ENCODE measurements around the gene GPR89B. TPM values are rescaled to one million over a fixed set of nuclear protein-coding genes. Genes with fewer than 3 reads are reported as not detected.
"Not testable (repeated sequence)": the region's sequence is repeated elsewhere in the genome, so short reads cannot be mapped to it uniquely, and the experiment has no call there.

GPR89B gene
- total and polyA plus RNA-seq, 2 donors (not counting 1 experiment from before 2014, with no cell fraction given), result 19.0 to 21.7 TPM

GRCh38 chr1:147966657-147967056, 38.4 kb downstream of the GPR89B start:
- not testable (repeated sequence) for H3K27me3 ChIP-seq (ENCODE audit: control insufficient read depth, insufficient read depth, low read length); H3K9ac ChIP-seq (ENCODE audit: insufficient read depth, low read length); H4K20me1 ChIP-seq (ENCODE audit: control insufficient read depth, extremely low read depth, insufficient read depth, low read length); H3K4me1 ChIP-seq (ENCODE audit: control insufficient read depth, extremely low read depth, insufficient read depth, low read length); H3K9me3 ChIP-seq (ENCODE audit: control insufficient read depth, insufficient read depth, low read depth, low read length); H3K36me3 ChIP-seq (ENCODE audit: control insufficient read depth, insufficient read depth, low read length); H3K4me2 ChIP-seq (ENCODE audit: extremely low read depth, insufficient read depth, low read length); H3K4me3 ChIP-seq (replicated peaks in 1 of 4; ENCODE audit: control extremely low read depth in 1 of 4, insufficient read depth in 1 of 4, low read depth in 3 of 4, low read length in 4 of 4); H2AFZ ChIP-seq (ENCODE audit: low read length); DNase-seq (ENCODE audit: low read depth in 2 of 2); H3K79me2 ChIP-seq (ENCODE audit: control insufficient read depth, insufficient read depth, low read length); H3K27ac ChIP-seq (ENCODE audit: insufficient read depth, low read length)

GRCh38 chr1:147978896-147979651, 50.9 kb downstream of the GPR89B start:
- not testable (repeated sequence) for DNase-seq (ENCODE audit: low read depth in 2 of 2); H3K36me3 ChIP-seq (ENCODE audit: control insufficient read depth, insufficient read depth, low read length); H3K4me2 ChIP-seq (ENCODE audit: extremely low read depth, insufficient read depth, low read length); H3K79me2 ChIP-seq (ENCODE audit: control insufficient read depth, insufficient read depth, low read length); H4K20me1 ChIP-seq (ENCODE audit: control insufficient read depth, extremely low read depth, insufficient read depth, low read length); H3K4me3 ChIP-seq (replicated peaks in 1 of 4; ENCODE audit: control extremely low read depth in 1 of 4, insufficient read depth in 1 of 4, low read depth in 3 of 4, low read length in 4 of 4); H3K9ac ChIP-seq (ENCODE audit: insufficient read depth, low read length); H2AFZ ChIP-seq (ENCODE audit: low read length); H3K27ac ChIP-seq (ENCODE audit: insufficient read depth, low read length); H3K4me1 ChIP-seq (ENCODE audit: control insufficient read depth, extremely low read depth, insufficient read depth, low read length); H3K27me3 ChIP-seq (ENCODE audit: control insufficient read depth, insufficient read depth, low read length); H3K9me3 ChIP-seq (ENCODE audit: control insufficient read depth, insufficient read depth, low read depth, low read length)

GRCh38 chr1:147985374-147985773, 57.2 kb downstream of the GPR89B start:
- H2AFZ ChIP-seq (ENCODE audit: low read length), result not testable (repeated sequence)

GRCh38 chr1:147987893-147988292, 59.7 kb downstream of the GPR89B start:
- H3K9me3 ChIP-seq (ENCODE audit: control insufficient read depth, insufficient read depth, low read depth, low read length); H3K79me2 ChIP-seq (ENCODE audit: control insufficient read depth, insufficient read depth, low read length); H3K9ac ChIP-seq (ENCODE audit: insufficient read depth, low read length); H4K20me1 ChIP-seq (ENCODE audit: control insufficient read depth, extremely low read depth, insufficient read depth, low read length); H3K4me1 ChIP-seq (ENCODE audit: control insufficient read depth, extremely low read depth, insufficient read depth, low read length); H3K27ac ChIP-seq (ENCODE audit: insufficient read depth, low read length); H2AFZ ChIP-seq (ENCODE audit: low read length); H3K4me2 ChIP-seq (ENCODE audit: extremely low read depth, insufficient read depth, low read length); H3K4me3 ChIP-seq (replicated peaks in 1 of 4; ENCODE audit: control extremely low read depth in 1 of 4, insufficient read depth in 1 of 4, low read depth in 3 of 4, low read length in 4 of 4); H3K27me3 ChIP-seq (ENCODE audit: control insufficient read depth, insufficient read depth, low read length); H3K36me3 ChIP-seq (ENCODE audit: control insufficient read depth, insufficient read depth, low read length); DNase-seq (ENCODE audit: low read depth in 2 of 2): not testable (repeated sequence)

More at GRCh38 chr1:147985374-147985773, 57.2 kb downstream of the GPR89B start:
- not testable (repeated sequence) for DNase-seq (ENCODE audit: low read depth in 2 of 2); H3K27me3 ChIP-seq (ENCODE audit: control insufficient read depth, insufficient read depth, low read length); H4K20me1 ChIP-seq (ENCODE audit: control insufficient read depth, extremely low read depth, insufficient read depth, low read length); H3K9me3 ChIP-seq (ENCODE audit: control insufficient read depth, insufficient read depth, low read depth, low read length); H3K4me2 ChIP-seq (ENCODE audit: extremely low read depth, insufficient read depth, low read length); H3K27ac ChIP-seq (ENCODE audit: insufficient read depth, low read length); H3K4me1 ChIP-seq (ENCODE audit: control insufficient read depth, extremely low read depth, insufficient read depth, low read length); H3K9ac ChIP-seq (ENCODE audit: insufficient read depth, low read length); H3K36me3 ChIP-seq (ENCODE audit: control insufficient read depth, insufficient read depth, low read length); H3K79me2 ChIP-seq (ENCODE audit: control insufficient read depth, insufficient read depth, low read length); H3K4me3 ChIP-seq (replicated peaks in 1 of 4; ENCODE audit: control extremely low read depth in 1 of 4, insufficient read depth in 1 of 4, low read depth in 3 of 4, low read length in 4 of 4)

- not testable (repeated sequence) for H2AFZ ChIP-seq (ENCODE audit: low read length); DNase-seq (ENCODE audit: low read depth in 2 of 2); H3K9ac ChIP-seq (ENCODE audit: insufficient read depth, low read length); H3K4me3 ChIP-seq (replicated peaks in 1 of 4; ENCODE audit: control extremely low read depth in 1 of 4, insufficient read depth in 1 of 4, low read depth in 3 of 4, low read length in 4 of 4); H3K36me3 ChIP-seq (ENCODE audit: control insufficient read depth, insufficient read depth, low read length); H3K4me1 ChIP-seq (ENCODE audit: control insufficient read depth, extremely low read depth, insufficient read depth, low read length); H3K27ac ChIP-seq (ENCODE audit: insufficient read depth, low read length); H3K79me2 ChIP-seq (ENCODE audit: control insufficient read depth, insufficient read depth, low read length); H3K4me2 ChIP-seq (ENCODE audit: extremely low read depth, insufficient read depth, low read length); H3K9me3 ChIP-seq (ENCODE audit: control insufficient read depth, insufficient read depth, low read depth, low read length); H4K20me1 ChIP-seq (ENCODE audit: control insufficient read depth, extremely low read depth, insufficient read depth, low read length); H3K27me3 ChIP-seq (ENCODE audit: control insufficient read depth, insufficient read depth, low read length)
Measured at GRCh38 chr1:147992916-147993315, 64.7 kb downstream of the GPR89B start.

- H3K4me2 ChIP-seq (ENCODE audit: extremely low read depth, insufficient read depth, low read length); H2AFZ ChIP-seq (ENCODE audit: low read length); H3K9ac ChIP-seq (ENCODE audit: insufficient read depth, low read length); H3K4me3 ChIP-seq (replicated peaks in 1 of 4; ENCODE audit: control extremely low read depth in 1 of 4, insufficient read depth in 1 of 4, low read depth in 3 of 4, low read length in 4 of 4); H3K79me2 ChIP-seq (ENCODE audit: control insufficient read depth, insufficient read depth, low read length); H3K9me3 ChIP-seq (ENCODE audit: control insufficient read depth, insufficient read depth, low read depth, low read length); H4K20me1 ChIP-seq (ENCODE audit: control insufficient read depth, extremely low read depth, insufficient read depth, low read length); H3K36me3 ChIP-seq (ENCODE audit: control insufficient read depth, insufficient read depth, low read length); H3K27ac ChIP-seq (ENCODE audit: insufficient read depth, low read length); H3K4me1 ChIP-seq (ENCODE audit: control insufficient read depth, extremely low read depth, insufficient read depth, low read length); DNase-seq (ENCODE audit: low read depth in 2 of 2); H3K27me3 ChIP-seq (ENCODE audit: control insufficient read depth, insufficient read depth, low read length): not testable (repeated sequence)
Measured at GRCh38 chr1:147993400-147993799, 65.2 kb downstream of the GPR89B start.
